HL-60 (cell line): Measurements from ENCODE around the gene CSNK1A1L.

Experiments
- DNase-seq, 2 experiments: peaks; one replicate each; pipeline ENCODE4 v3.0.0-alpha.2; 2010 to 2020; ENCODE audit warnings: low read depth in 1 of 2, low spot score in 1 of 2
- H3K27ac ChIP-seq: fragments of 250-450 bp; sonication (Bioruptor Pico); replicated peaks from 2 replicates; pipeline ENCODE4 v1.5.1; 2020; ENCODE audit warnings: mild to moderate bottlenecking, moderate library complexity
- H3K27me3 ChIP-seq: fragments of 250-450 bp; sonication (Bioruptor Pico); 2 replicates; pipeline ENCODE4 v1.5.1; 2021; ENCODE audit warnings: mild to moderate bottlenecking, moderate library complexity; ENCODE audit not compliant: insufficient read depth, poor library complexity, severe bottlenecking
- H3K4me3 ChIP-seq: replicated peaks from 2 replicates; pipeline ENCODE4 v1.5.1; 2011; ENCODE audit warnings: mild to moderate bottlenecking, control low read depth, low read length; ENCODE audit not compliant: insufficient read depth
- GABPA ChIP-seq: IDR thresholded peaks from 2 replicates; pipeline ENCODE4 v1.6.1; 2012; ENCODE audit warnings: low read depth
- POLR2AphosphoS5 ChIP-seq: IDR thresholded peaks from 2 replicates; pipeline ENCODE4 v1.6.1; 2012; ENCODE audit warnings: low read depth
- SPI1 ChIP-seq: IDR thresholded peaks from 2 replicates; pipeline ENCODE4 v1.6.1; 2012; ENCODE audit warnings: low read depth, mild to moderate bottlenecking, borderline replicate concordance
- TF ChIP-seq, protein P1 (sequence below): IDR thresholded peaks from 2 replicates; pipeline ENCODE4 v1.6.1; 2012; ENCODE audit warnings: low read depth; ENCODE audit not compliant: insufficient replicate concordance
- TF ChIP-seq, protein P2 (sequence below): IDR thresholded peaks from one replicate; pipeline ENCODE4 v1.5.1; 2011; ENCODE audit warnings: low read length, control low read depth, inconsistent platforms; ENCODE audit not compliant: insufficient read depth

The CSNK1A1L gene

DNA sequence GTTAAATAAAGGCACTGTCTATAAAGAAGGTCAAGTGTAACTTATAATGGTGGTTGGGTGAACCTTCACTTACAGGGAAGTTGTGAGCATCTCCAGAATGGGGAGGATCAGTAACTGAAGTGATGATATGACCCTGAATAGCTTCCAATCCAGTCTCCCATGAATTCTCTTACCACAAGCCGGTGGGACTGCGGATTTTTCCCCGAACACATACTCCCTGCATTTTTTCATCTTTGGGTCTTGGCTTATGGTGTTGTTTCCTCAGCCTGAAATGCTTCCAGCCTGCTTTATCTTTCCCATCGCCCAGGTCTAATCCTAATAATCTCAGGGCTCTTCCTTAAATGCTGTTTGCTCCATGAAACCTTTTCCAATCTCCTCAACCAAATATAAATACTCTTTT, 2.0 kb upstream of the CSNK1A1L start:
- H3K27me3 ChIP-seq = no peaks in the 10 kb centered on the region
- TF ChIP-seq POLR2AphosphoS5 (no peak), GABPA (no peak), SPI1 (no peak)
- TF ChIP-seq, protein P1, sequence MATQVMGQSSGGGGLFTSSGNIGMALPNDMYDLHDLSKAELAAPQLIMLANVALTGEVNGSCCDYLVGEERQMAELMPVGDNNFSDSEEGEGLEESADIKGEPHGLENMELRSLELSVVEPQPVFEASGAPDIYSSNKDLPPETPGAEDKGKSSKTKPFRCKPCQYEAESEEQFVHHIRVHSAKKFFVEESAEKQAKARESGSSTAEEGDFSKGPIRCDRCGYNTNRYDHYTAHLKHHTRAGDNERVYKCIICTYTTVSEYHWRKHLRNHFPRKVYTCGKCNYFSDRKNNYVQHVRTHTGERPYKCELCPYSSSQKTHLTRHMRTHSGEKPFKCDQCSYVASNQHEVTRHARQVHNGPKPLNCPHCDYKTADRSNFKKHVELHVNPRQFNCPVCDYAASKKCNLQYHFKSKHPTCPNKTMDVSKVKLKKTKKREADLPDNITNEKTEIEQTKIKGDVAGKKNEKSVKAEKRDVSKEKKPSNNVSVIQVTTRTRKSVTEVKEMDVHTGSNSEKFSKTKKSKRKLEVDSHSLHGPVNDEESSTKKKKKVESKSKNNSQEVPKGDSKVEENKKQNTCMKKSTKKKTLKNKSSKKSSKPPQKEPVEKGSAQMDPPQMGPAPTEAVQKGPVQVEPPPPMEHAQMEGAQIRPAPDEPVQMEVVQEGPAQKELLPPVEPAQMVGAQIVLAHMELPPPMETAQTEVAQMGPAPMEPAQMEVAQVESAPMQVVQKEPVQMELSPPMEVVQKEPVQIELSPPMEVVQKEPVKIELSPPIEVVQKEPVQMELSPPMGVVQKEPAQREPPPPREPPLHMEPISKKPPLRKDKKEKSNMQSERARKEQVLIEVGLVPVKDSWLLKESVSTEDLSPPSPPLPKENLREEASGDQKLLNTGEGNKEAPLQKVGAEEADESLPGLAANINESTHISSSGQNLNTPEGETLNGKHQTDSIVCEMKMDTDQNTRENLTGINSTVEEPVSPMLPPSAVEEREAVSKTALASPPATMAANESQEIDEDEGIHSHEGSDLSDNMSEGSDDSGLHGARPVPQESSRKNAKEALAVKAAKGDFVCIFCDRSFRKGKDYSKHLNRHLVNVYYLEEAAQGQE = no peak
- TF ChIP-seq, protein P2, sequence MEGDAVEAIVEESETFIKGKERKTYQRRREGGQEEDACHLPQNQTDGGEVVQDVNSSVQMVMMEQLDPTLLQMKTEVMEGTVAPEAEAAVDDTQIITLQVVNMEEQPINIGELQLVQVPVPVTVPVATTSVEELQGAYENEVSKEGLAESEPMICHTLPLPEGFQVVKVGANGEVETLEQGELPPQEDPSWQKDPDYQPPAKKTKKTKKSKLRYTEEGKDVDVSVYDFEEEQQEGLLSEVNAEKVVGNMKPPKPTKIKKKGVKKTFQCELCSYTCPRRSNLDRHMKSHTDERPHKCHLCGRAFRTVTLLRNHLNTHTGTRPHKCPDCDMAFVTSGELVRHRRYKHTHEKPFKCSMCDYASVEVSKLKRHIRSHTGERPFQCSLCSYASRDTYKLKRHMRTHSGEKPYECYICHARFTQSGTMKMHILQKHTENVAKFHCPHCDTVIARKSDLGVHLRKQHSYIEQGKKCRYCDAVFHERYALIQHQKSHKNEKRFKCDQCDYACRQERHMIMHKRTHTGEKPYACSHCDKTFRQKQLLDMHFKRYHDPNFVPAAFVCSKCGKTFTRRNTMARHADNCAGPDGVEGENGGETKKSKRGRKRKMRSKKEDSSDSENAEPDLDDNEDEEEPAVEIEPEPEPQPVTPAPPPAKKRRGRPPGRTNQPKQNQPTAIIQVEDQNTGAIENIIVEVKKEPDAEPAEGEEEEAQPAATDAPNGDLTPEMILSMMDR = no peak
- H3K27ac ChIP-seq = no peak overlapping the region
- H3K4me3 ChIP-seq = no peak overlapping the region
- DNase-seq = no peak

- TF ChIP-seq POLR2AphosphoS5 = no peak
- TF ChIP-seq, protein P1 = no peak
- no peak for TF ChIP-seq GABPA
- TF ChIP-seq SPI1 = no peak
- TF ChIP-seq, protein P2 = no peak
- Histone ChIP-seq H3K27ac (no peak overlapping the region), H3K4me3 (no peak overlapping the region), H3K27me3 (no peaks in the 10 kb centered on the region)
- DNase-seq = no peak
These were observed 1.2 kb upstream of the CSNK1A1L start for GRCh38 chr13:37106642-37107041.

DNA sequence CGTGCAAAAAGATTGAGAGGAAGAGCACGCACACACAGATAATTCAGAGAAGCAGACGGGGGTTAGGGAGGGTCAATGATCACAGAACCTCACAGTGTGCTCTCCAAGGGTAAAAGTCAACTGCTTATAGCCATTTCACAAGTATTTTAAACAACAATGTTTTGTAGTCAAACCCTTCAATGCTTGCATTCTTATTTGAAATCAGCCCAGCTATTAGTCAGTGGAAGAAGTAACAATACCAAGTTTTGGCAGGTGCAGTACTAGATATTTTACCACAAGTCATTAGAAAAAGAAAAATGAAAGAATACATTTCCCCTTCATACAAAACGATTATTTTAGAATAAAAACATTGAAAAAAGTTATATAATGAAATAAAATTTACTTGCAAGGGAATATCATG, 2.6 kb downstream of the CSNK1A1L start:
- H3K4me3 ChIP-seq = no peak overlapping the region
- DNase-seq = no peak
- no peak overlapping the region for H3K27ac ChIP-seq
- TF ChIP-seq GABPA (no peak), POLR2AphosphoS5 (no peak), SPI1 (no peak)
- TF ChIP-seq, protein P2 = no peak
- TF ChIP-seq, protein P1 = no peak
- peaks cover 5% of the 10 kb centered on the region for H3K27me3 ChIP-seq
